Right lobe of liver (tissue), 4 donors: ENCODE measurements around the gene FOSB.

Experiments used
- CTCF ChIP-seq, 4 donors: fragments of 200-600 bp in 3 of 4; fragments of 450-650 bp in 1 of 4; IDR thresholded peaks; one replicate each; pipeline versions ENCODE4 v1.5.1 to v1.8.0; 2016 to 2022; ENCODE audit warnings: antibody characterized with exemption in 4 of 4, mild to moderate bottlenecking in 2 of 4
- POLR2A ChIP-seq: fragments of 450-650 bp; IDR thresholded peaks from one replicate; pipeline ENCODE4 v1.6.1; 2017; ENCODE audit warnings: antibody characterized with exemption, mild to moderate bottlenecking
- donor health status: DM: no; HTN: no; CAD: no.
- donor health status: DM: no; HTN: no; CAD: no.
- donor health status: DM: no; HTN: yes; CAD: no.

DNA sequence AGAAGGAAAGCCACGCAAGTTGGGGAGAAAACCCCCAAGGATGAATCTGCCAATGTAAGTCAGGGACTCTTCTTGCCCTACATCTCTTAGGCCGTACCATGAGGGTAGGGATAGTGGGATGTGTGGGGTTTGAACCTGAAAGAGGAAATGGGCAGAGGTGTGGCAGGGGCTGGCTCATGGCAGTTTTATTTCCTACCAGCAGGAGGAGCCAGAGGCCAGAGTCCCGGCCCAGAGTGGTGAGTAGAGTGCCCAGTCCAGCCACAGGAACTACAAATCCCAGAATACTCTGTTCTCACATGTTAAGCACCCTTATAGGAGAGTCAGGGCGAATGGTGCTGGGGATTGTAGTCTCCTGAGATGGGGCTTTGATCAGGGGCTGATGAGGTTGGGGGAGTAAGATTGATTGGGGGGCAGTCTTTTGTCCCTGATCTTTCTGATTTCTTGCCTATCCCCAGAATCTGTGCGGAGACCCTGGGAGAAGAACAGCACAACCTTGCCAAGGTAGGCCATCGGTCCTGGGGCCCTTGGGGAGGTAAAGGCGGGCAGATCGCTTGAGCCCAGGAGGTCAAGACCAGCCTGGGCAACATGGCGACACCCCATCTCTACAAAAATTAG lies 56.0 kb downstream of the FOSB start:
- TF ChIP-seq CTCF (IDR thresholded peaks at IDR 0.05) (peak; percentile 83 to 92 (median 89)), POLR2A (no peak)
